ENCODE data around the gene H6PD. TPM values are rescaled to one million over a fixed set of nuclear protein-coding genes. Genes with fewer than 3 reads are reported as not detected.

The H6PD gene
- 10 to 100 TPM; 35.0 to 41.0 TPM for total RNA-seq

GRCh38 chr1:9234223-9235095 is at the start of gene H6PD:
Gene H6PD (plus strand): TSS chr1:9234774. CDS start chr1:9244935, 10,161 bp downstream.
- H3K36me3 ChIP-seq, result no peaks in the 10 kb centered on the region
- H3K27ac ChIP-seq, result peak within 1 kb of the TSS; percentile 93 to 97
- peak; percentile 86 for DNase-seq (ENCODE audit: low spot score)
- peaks cover 0 to 55% of the 10 kb centered on the region in 2 donors for H3K4me1 ChIP-seq
- no peaks in the 10 kb centered on the region for H3K9me3 ChIP-seq
- no peaks in the 10 kb centered on the region for H3K27me3 ChIP-seq
- TF ChIP-seq, protein P1, sequence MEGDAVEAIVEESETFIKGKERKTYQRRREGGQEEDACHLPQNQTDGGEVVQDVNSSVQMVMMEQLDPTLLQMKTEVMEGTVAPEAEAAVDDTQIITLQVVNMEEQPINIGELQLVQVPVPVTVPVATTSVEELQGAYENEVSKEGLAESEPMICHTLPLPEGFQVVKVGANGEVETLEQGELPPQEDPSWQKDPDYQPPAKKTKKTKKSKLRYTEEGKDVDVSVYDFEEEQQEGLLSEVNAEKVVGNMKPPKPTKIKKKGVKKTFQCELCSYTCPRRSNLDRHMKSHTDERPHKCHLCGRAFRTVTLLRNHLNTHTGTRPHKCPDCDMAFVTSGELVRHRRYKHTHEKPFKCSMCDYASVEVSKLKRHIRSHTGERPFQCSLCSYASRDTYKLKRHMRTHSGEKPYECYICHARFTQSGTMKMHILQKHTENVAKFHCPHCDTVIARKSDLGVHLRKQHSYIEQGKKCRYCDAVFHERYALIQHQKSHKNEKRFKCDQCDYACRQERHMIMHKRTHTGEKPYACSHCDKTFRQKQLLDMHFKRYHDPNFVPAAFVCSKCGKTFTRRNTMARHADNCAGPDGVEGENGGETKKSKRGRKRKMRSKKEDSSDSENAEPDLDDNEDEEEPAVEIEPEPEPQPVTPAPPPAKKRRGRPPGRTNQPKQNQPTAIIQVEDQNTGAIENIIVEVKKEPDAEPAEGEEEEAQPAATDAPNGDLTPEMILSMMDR (IDR thresholded peaks at IDR 0.05), result peak; percentile 38 to 73
- H3K4me3 ChIP-seq, result peak within 1 kb of the TSS; percentile 58 to 63

DNA sequence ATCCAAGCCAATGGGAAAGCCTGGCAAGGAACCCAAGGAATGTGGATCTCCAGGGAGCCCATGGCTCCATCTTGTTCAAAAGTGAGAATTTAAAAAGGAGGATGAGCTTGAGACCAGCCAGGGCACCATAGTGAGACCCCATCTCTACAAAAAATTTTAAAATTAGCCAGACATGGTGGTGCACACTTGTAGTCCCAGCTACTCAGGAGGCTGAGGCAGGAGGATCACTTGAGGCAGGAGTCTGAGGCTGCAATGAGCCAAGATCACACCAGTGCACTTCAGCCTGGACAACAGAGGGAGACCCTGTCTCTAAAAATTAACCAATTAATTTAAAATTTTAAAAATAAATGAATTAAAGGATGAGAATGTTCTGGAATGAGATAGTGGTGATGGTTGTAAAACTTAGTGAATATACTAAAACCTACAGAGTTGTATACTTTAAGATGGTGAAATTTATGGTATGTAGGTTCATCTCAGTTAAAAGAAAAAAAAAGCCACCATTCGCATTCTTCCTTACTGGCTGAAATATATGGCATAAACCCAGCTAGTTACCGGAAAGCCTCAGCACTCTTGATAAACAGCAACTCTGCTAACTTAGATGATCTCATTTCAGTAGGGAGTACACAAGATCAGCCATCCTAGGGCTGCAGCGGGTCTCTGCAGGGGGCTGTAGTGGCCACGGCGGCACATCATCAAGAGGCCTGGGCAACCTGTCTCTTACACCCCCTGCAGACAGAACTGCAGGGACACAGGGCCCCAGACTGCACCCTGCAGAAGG is 48.3 kb upstream of the H6PD start:
- Histone ChIP-seq H3K9me3 (no peaks in the 10 kb centered on the region), H3K36me3 (no peaks in the 10 kb centered on the region), H3K27ac (no peak overlapping the region), H3K4me3 (no peak overlapping the region), H3K4me1 (peaks cover 0 to 27% of the 10 kb centered on the region in 2 donors), H3K27me3 (no peaks in the 10 kb centered on the region)
- no peak for DNase-seq (ENCODE audit: low spot score)
- TF ChIP-seq, protein P1 (IDR thresholded peaks at IDR 0.05), result no peak

DNA sequence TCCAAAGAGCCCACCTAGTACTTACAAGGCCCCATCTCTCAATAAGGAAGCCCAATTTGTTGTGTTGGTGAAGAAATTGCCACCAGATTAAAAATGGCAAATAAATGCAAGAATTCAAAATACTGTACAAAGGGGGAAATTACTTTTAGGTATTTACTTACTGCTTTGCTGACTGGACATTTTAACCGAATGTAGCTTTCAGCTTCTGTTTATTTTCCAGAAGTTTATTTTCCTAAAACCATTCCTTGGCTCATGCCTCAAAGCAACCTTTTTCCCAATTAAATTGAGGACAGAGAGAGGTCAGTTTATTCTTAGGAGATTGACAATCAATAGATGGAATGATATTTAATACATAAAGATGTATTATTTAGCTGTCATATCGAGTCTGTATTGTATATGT is 47.6 kb upstream of the H6PD start:
- TF ChIP-seq, protein P1 (IDR thresholded peaks at IDR 0.05), result no peak
- no peak for DNase-seq (ENCODE audit: low spot score)
- Histone ChIP-seq H3K9me3 (no peaks in the 10 kb centered on the region), H3K4me1 (peaks cover 0 to 19% of the 10 kb centered on the region in 2 donors), H3K36me3 (no peaks in the 10 kb centered on the region), H3K27ac (no peak overlapping the region), H3K4me3 (no peak overlapping the region), H3K27me3 (no peaks in the 10 kb centered on the region)

GRCh38 chr1:9190234-9190633 is 44.3 kb upstream of the H6PD start:
- Histone ChIP-seq H3K4me1 (peaks cover 0 to 5% of the 10 kb centered on the region in 2 donors), H3K27me3 (no peaks in the 10 kb centered on the region), H3K27ac (no peak overlapping the region), H3K9me3 (no peaks in the 10 kb centered on the region), H3K36me3 (no peaks in the 10 kb centered on the region), H3K4me3 (no peak overlapping the region)
- DNase-seq (ENCODE audit: low spot score), result no peak
- TF ChIP-seq, protein P1 (IDR thresholded peaks at IDR 0.05), result no peak

- Histone ChIP-seq H3K4me1 (peaks cover 0 to 12% of the 10 kb centered on the region in 2 donors), H3K9me3 (no peaks in the 10 kb centered on the region), H3K27ac (no peak overlapping the region), H3K27me3 (no peaks in the 10 kb centered on the region), H3K36me3 (no peaks in the 10 kb centered on the region), H3K4me3 (no peak overlapping the region)
- DNase-seq (ENCODE audit: low spot score), result no peak
- TF ChIP-seq, protein P1 (IDR thresholded peaks at IDR 0.05), result no peak
Observed at GRCh38 chr1:9191231-9191630, 43.3 kb upstream of the H6PD start.

All from right atrium auricular region (tissue), 2 donors.